K562 (cell line): ENCODE data around the gene RPL11. TPM values are rescaled to one million over a fixed set of nuclear protein-coding genes. Genes with fewer than 3 reads are reported as not detected.

Source experiments
- CAMTA2 ChIP-seq: fragments of 250-450 bp; sonication (Bioruptor Pico); conservative IDR thresholded peaks from 2 replicates; pipeline ENCODE4 v1.5.1; 2022
- CTBP1 ChIP-seq: fragments of 450-650 bp; IDR thresholded peaks from 2 replicates; pipeline ENCODE4 v1.6.1; 2016; ENCODE audit warnings: borderline replicate concordance
- FOXK1 ChIP-seq: sonication (generic); formaldehyde crosslinking; IDR thresholded peaks from 2 replicates; pipeline ENCODE4 v1.8.0; 2022; ENCODE audit warnings: missing genetic modification reagents, mild to moderate bottlenecking, borderline replicate concordance
- GTF2A2 ChIP-seq: IDR thresholded peaks from 2 replicates; pipeline ENCODE4 v1.6.1; 2016; ENCODE audit warnings: mild to moderate bottlenecking, missing genetic modification characterization, missing compliant biosample characterization
- GTF2E2 ChIP-seq: fragments of 200-800 bp; sonication (Bioruptor generic); IDR thresholded peaks from 2 replicates; pipeline ENCODE4 v1.6.1; 2016; ENCODE audit warnings: missing genetic modification characterization, missing compliant biosample characterization
- GTF2F1 ChIP-seq: IDR thresholded peaks from 2 replicates; pipeline ENCODE4 v1.6.1; 2011; ENCODE audit warnings: low read depth, low read length, improper control_type of control experiment
- KLF16 ChIP-seq: IDR thresholded peaks from 2 replicates; pipeline ENCODE4 v1.6.1; 2016; ENCODE audit warnings: antibody characterized with exemption
- MAZ ChIP-seq, 2 experiments: fragments of 450-650 bp in 1 of 2; sonication (generic) in 1 of 2; formaldehyde crosslinking; IDR thresholded peaks in 1 of 2; conservative IDR thresholded peaks in 1 of 2; 2 replicates each; pipeline versions ENCODE4 v1.4.0 to v1.5.0; 2020; ENCODE audit warnings: mild to moderate bottlenecking in 1 of 2, missing genetic modification reagents in 1 of 2
- POLR2G ChIP-seq: fragments of 200-400 bp; formaldehyde crosslinking; IDR thresholded peaks from 2 replicates; pipeline ENCODE4 v1.6.1; 2017; ENCODE audit warnings: low read depth, mild to moderate bottlenecking, antibody characterized with exemption, low read length, moderate library complexity
- SNRNP70 ChIP-seq: fragments of 200-400 bp; formaldehyde crosslinking; optimal IDR thresholded peaks from 2 replicates; pipeline ENCODE3; 2017; ENCODE audit warnings: low read depth, low read length
- SOX6 ChIP-seq: fragments of 450-650 bp; IDR thresholded peaks from 2 replicates; pipeline ENCODE4 v1.6.1; 2014; ENCODE audit warnings: mild to moderate bottlenecking
- TGIF2 ChIP-seq: sonication (generic); formaldehyde crosslinking; IDR thresholded peaks from 2 replicates; pipeline ENCODE4 v1.8.1; 2022; ENCODE audit warnings: mild to moderate bottlenecking, missing genetic modification reagents, moderate library complexity
- THRAP3 ChIP-seq: fragments of 450-650 bp; IDR thresholded peaks from 2 replicates; pipeline ENCODE4 v1.6.1; 2016; ENCODE audit warnings: mild to moderate bottlenecking, inconsistent platforms, borderline replicate concordance
- ZNF12 ChIP-seq: sonication (generic); formaldehyde crosslinking; IDR thresholded peaks from 2 replicates; pipeline ENCODE4 v1.4.0; 2020; ENCODE audit warnings: mild to moderate bottlenecking, missing genetic modification reagents
- ZNF354B ChIP-seq: fragments of 250-450 bp; sonication (Bioruptor Pico); IDR thresholded peaks from 2 replicates; pipeline ENCODE4 v1.4.0; 2020
- ZNF695 ChIP-seq: fragments of 450-650 bp; formaldehyde crosslinking; IDR thresholded peaks from 2 replicates; pipeline ENCODE4 v1.4.0; 2020; ENCODE audit warnings: mild to moderate bottlenecking, moderate library complexity
- ZNF717 ChIP-seq: fragments of 250-450 bp; sonication (Bioruptor Pico); IDR thresholded peaks from 2 replicates; pipeline ENCODE4 v1.5.0; 2021
- ZNF764 ChIP-seq: fragments of 250-450 bp; sonication (Bioruptor Pico); IDR thresholded peaks from 2 replicates; pipeline ENCODE4 v1.4.0; 2020; ENCODE audit warnings: low read depth, mild to moderate bottlenecking, moderate library complexity
- polyA plus RNA-seq, 8 experiments: library from polyadenylated mRNA; depleted of rRNA in 4 of 8; stranded (reverse) in 5 of 8; unstranded in 3 of 8; fragments of >200 nt; fragmentation: Nextera tagmentation in 2 of 8; fragmentation: Illumina TruSeq in 1 of 8; extraction: Ambion mirVana in 2 of 8; extraction: Trizol in 1 of 8; gene quantifications; 2 replicates each; pipeline versions ENCODE4 v1.2.1 to v1.2.3, GENCODE V29; 2011 to 2014; ENCODE audit warnings: inconsistent platforms in 1 of 8, missing spikeins in 1 of 8
- total RNA-seq, 7 experiments: library from RNA; depleted of rRNA in 6 of 7; stranded (reverse); fragments of >200 nt in 6 of 7; fragmentation: Illumina TruSeq in 2 of 7; extraction: Trizol in 2 of 7; gene quantifications; 2 replicates each; pipeline versions ENCODE4 v1.2.1 to v1.2.3, GENCODE V29; 2011 to 2021; ENCODE audit warnings: low replicate concordance in 1 of 7
- TF ChIP-seq, protein P1 (sequence below): fragments of 450-650 bp; IDR thresholded peaks from 2 replicates; pipeline ENCODE4 v1.6.1; 2016; ENCODE audit warnings: antibody characterized with exemption
- TF ChIP-seq, protein P2 (sequence below), 3 experiments: IDR thresholded peaks in 2 of 3; conservative IDR thresholded peaks in 1 of 3; 2 replicates each; pipeline ENCODE4 v1.5.1; 2011 to 2012; ENCODE audit warnings: low read length in 3 of 3, mild to moderate bottlenecking in 3 of 3, control low read depth in 2 of 3, improper control_type of control experiment in 1 of 3, inconsistent platforms in 1 of 3, low read depth in 1 of 3, mixed read lengths in 1 of 3, moderate library complexity in 1 of 3; ENCODE audit not compliant: insufficient read depth in 2 of 3
- TF ChIP-seq, protein P3 (sequence below): fragments of 450-650 bp; IDR thresholded peaks from 2 replicates; pipeline ENCODE4 v1.7.1; 2018; ENCODE audit warnings: mild to moderate bottlenecking, low read depth; ENCODE audit not compliant: partially characterized antibody
- TF ChIP-seq, protein P4 (sequence below): sonication (generic); formaldehyde crosslinking; IDR thresholded peaks from 2 replicates; pipeline ENCODE4 v1.9.0; 2022; ENCODE audit warnings: mild to moderate bottlenecking, missing genetic modification reagents

The RPL11 gene
- total and polyA plus RNA-seq, 9 of the 15 experiments (the other 6 are each of a cell fraction or from before 2014, with no cell fraction given), result 1,781 to 4,526 (median 3,111) TPM

DNA sequence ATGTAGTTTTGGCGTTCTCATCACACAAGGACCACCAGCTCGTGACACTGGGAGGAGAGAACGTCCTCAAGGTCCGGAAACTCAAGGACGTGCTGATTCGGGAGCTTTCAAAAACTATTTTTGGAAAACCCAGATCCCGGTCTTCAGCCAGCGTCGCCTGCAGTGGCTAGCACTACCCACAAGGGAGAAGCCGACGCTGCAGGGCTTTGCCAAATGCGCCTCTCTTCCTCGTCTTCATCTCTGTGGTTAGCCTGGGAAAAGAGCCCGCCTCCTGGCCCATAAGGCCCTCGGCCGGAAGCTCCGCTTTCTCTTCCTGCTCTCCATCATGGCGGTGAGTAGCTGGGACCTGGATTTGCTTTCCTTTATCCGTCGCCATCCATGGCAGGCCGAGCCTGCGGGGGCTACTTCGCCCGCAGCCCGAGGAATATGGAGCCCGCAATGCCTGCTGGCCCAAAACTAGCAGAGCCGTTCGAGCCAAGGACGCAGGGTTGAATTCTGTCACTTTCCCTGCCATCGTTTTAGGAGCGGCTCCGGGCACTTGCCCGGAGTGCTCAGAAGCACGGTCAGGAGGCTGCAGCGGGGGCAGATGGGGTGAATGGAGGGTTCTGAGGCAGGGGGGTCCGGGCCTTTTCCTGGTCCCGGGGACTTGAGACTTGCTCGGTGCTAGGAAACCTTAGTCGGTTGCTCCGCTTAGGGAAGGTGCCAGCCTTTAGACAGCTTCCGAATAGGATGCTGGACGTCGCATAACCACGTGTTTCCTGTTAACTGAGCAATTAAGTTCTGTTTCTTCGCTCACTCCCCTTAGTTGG lies at the start of gene RPL11 (continued):
- TF ChIP-seq, protein P1, sequence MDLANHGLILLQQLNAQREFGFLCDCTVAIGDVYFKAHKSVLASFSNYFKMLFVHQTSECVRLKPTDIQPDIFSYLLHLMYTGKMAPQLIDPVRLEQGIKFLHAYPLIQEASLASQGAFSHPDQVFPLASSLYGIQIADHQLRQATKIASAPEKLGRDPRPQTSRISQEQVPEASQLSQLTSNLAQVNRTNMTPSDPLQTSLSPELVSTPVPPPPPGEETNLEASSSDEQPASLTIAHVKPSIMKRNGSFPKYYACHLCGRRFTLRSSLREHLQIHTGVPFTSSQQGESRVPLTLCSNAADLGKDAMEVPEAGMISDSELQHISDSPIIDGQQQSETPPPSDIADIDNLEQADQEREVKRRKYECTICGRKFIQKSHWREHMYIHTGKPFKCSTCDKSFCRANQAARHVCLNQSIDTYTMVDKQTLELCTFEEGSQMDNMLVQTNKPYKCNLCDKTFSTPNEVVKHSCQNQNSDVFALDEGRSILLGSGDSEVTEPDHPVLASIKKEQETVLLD, result peak; percentile 63; the same call in 1 of the 2 replicates
- TF ChIP-seq, protein P2, sequence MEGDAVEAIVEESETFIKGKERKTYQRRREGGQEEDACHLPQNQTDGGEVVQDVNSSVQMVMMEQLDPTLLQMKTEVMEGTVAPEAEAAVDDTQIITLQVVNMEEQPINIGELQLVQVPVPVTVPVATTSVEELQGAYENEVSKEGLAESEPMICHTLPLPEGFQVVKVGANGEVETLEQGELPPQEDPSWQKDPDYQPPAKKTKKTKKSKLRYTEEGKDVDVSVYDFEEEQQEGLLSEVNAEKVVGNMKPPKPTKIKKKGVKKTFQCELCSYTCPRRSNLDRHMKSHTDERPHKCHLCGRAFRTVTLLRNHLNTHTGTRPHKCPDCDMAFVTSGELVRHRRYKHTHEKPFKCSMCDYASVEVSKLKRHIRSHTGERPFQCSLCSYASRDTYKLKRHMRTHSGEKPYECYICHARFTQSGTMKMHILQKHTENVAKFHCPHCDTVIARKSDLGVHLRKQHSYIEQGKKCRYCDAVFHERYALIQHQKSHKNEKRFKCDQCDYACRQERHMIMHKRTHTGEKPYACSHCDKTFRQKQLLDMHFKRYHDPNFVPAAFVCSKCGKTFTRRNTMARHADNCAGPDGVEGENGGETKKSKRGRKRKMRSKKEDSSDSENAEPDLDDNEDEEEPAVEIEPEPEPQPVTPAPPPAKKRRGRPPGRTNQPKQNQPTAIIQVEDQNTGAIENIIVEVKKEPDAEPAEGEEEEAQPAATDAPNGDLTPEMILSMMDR (IDR thresholded peaks at IDR 0.05 in 2 of 3, conservative IDR thresholded peaks at IDR 0.05 in 1 of 3; ENCODE audit: insufficient read depth in 2 of 3, low read depth in 1 of 3, low read length in 3 of 3), result peak; percentile 85 to 93 (median 92)
- no peak for TF ChIP-seq CAMTA2
- TF ChIP-seq ZNF764 (CRISPR knock-in tag), result no peak
- TF ChIP-seq, protein P3, sequence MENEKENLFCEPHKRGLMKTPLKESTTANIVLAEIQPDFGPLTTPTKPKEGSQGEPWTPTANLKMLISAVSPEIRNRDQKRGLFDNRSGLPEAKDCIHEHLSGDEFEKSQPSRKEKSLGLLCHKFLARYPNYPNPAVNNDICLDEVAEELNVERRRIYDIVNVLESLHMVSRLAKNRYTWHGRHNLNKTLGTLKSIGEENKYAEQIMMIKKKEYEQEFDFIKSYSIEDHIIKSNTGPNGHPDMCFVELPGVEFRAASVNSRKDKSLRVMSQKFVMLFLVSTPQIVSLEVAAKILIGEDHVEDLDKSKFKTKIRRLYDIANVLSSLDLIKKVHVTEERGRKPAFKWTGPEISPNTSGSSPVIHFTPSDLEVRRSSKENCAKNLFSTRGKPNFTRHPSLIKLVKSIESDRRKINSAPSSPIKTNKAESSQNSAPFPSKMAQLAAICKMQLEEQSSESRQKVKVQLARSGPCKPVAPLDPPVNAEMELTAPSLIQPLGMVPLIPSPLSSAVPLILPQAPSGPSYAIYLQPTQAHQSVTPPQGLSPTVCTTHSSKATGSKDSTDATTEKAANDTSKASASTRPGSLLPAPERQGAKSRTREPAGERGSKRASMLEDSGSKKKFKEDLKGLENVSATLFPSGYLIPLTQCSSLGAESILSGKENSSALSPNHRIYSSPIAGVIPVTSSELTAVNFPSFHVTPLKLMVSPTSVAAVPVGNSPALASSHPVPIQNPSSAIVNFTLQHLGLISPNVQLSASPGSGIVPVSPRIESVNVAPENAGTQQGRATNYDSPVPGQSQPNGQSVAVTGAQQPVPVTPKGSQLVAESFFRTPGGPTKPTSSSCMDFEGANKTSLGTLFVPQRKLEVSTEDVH, result peak; percentile 86
- peak; percentile 29; the same call in 1 of the 2 replicates for TF ChIP-seq ZNF12
- TF ChIP-seq GTF2E2, result peak; percentile 96
- TF ChIP-seq MAZ (CRISPR knock-in tag; conservative IDR thresholded peaks at IDR 0.05 in 1 of 2, IDR thresholded peaks at IDR 0.05 in 1 of 2), result peak; percentile 71 to 73; a peak in 3 of 4 replicates
- TF ChIP-seq SOX6, result peak; percentile 54; the same call in 1 of the 2 replicates
- TF ChIP-seq GTF2A2 (tag), result peak; percentile 89
- TF ChIP-seq TGIF2 (CRISPR knock-in tag), result peak; percentile 46; the same call in 1 of the 2 replicates
- TF ChIP-seq GTF2F1, result peak; percentile 84; the same call in 1 of the 2 replicates
- TF ChIP-seq POLR2G, result peak; percentile 100
- TF ChIP-seq SNRNP70, result peak; percentile 40
- 0 out of 2 replicates have a peak, but pooled peaks have one; percentile 30 for TF ChIP-seq ZNF695 (CRISPR knock-in tag)
- TF ChIP-seq, protein P4, sequence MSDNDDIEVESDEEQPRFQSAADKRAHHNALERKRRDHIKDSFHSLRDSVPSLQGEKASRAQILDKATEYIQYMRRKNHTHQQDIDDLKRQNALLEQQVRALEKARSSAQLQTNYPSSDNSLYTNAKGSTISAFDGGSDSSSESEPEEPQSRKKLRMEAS (CRISPR knock-in tag), result peak; percentile 67
- TF ChIP-seq ZNF717, result no peak
- peak; percentile 93 for TF ChIP-seq THRAP3
- TF ChIP-seq FOXK1 (CRISPR knock-in tag), result peak; percentile 15; the same call in 1 of the 2 replicates
- 0 out of 2 replicates have a peak, but pooled peaks have one; percentile 46 for TF ChIP-seq CTBP1
- no peak for TF ChIP-seq KLF16
- TF ChIP-seq ZNF354B (CRISPR knock-in tag), result no peak
